Hepatocyte (in vitro differentiated cells): ENCODE measurements around the gene PPM1L.

ENCODE experiments used
- EZH2phosphoT487 ChIP-seq: fragments of 200-600 bp; sonication (generic); IDR thresholded peaks from one replicate; pipeline ENCODE4 v1.6.1; 2018; ENCODE audit warnings: antibody characterized with exemption, mild to moderate bottlenecking, low read depth, moderate library complexity; ENCODE audit not compliant: unreplicated experiment, severe bottlenecking
- TF ChIP-seq, protein P1 (sequence below): fragments of 200-600 bp; sonication (generic); IDR thresholded peaks from 2 replicates; pipeline ENCODE4 v1.5.1; 2016; ENCODE audit warnings: antibody characterized with exemption, mild to moderate bottlenecking; ENCODE audit not compliant: poor library complexity

DNA sequence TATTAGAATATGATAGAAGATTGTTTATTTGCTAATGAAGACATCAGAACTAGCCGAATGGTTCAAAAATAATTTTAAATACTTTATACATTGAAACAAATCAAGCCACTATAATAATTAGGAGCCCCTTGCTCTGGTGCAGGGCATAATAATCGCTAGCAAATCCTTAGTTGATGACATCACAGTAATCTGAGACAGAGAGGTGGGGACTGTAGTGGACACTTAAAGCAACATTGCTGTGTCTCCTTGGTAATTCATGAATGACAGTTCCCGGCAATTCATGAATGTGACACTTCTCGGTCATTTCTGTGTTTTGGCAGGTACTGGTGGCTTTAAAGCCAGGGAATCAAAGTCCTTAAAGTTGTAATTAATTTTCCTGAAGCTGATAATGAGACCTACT is 114.3 kb downstream of the PPM1L start:
- TF ChIP-seq, protein P1, sequence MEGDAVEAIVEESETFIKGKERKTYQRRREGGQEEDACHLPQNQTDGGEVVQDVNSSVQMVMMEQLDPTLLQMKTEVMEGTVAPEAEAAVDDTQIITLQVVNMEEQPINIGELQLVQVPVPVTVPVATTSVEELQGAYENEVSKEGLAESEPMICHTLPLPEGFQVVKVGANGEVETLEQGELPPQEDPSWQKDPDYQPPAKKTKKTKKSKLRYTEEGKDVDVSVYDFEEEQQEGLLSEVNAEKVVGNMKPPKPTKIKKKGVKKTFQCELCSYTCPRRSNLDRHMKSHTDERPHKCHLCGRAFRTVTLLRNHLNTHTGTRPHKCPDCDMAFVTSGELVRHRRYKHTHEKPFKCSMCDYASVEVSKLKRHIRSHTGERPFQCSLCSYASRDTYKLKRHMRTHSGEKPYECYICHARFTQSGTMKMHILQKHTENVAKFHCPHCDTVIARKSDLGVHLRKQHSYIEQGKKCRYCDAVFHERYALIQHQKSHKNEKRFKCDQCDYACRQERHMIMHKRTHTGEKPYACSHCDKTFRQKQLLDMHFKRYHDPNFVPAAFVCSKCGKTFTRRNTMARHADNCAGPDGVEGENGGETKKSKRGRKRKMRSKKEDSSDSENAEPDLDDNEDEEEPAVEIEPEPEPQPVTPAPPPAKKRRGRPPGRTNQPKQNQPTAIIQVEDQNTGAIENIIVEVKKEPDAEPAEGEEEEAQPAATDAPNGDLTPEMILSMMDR = no peak
- TF ChIP-seq EZH2phosphoT487 = no peak
